Panc1 (cell line): ENCODE results near the gene SMOC2. TPM values are rescaled to one million over a fixed set of nuclear protein-coding genes. Genes with fewer than 3 reads are reported as not detected.

Source experiments
- ATAC-seq: fragments of 200-7000 bp; cut with Tn5 transposase; 2 replicates; pipeline ENCODE4 v1.9.1; 2020; ENCODE audit warnings: mild to moderate bottlenecking, moderate library complexity
- BruUV-seq: library from RNA; stranded (reverse); fragments of 400-500 nt; replicated peaks from 2 replicates; lab custom pipeline; 2021; lab: Mats Ljungman, UMichigan
- CTCF ChIA-PET: fragments of 300-600 bp; sonication (Branson Sonifier 250); formaldehyde crosslinking; loops from one replicate; lab custom pipeline; 2022; ENCODE audit warnings: antibody characterized with exemption; lab: Charles Lee
- POLR2A ChIA-PET: fragments of 300-600 bp; sonication (Branson Sonifier 250); formaldehyde crosslinking; loops from one replicate; lab custom pipeline; 2022; ENCODE audit warnings: antibody characterized with exemption; lab: Charles Lee
- DNase-seq: peaks from one replicate; pipeline ENCODE4 v3.0.0-alpha.2; 2010; ENCODE audit warnings: low read depth, low spot score
- H3K27ac ChIP-seq: 2 replicates; pipeline ENCODE4 v1.5.1; 2011; ENCODE audit warnings: mild to moderate bottlenecking, low read length, inconsistent platforms
- H3K27me3 ChIP-seq: fragments of 200-500 bp; sonication (Bioruptor generic); 2 replicates; pipeline ENCODE4 v1.6.0; 2014; ENCODE audit warnings: low read length, inconsistent platforms; ENCODE audit not compliant: control insufficient read depth, insufficient read depth
- H3K36me3 ChIP-seq: fragments of 200-500 bp; sonication (Bioruptor generic); 2 replicates; pipeline ENCODE4 v1.5.1; 2014; ENCODE audit warnings: inconsistent platforms, mild to moderate bottlenecking, low read length, moderate library complexity; ENCODE audit not compliant: control insufficient read depth, insufficient read depth
- H3K4me1 ChIP-seq: 2 replicates; pipeline ENCODE4 v1.5.1; 2011; ENCODE audit warnings: inconsistent platforms, mild to moderate bottlenecking, low read length, moderate library complexity; ENCODE audit not compliant: control insufficient read depth, insufficient read depth
- H3K4me3 ChIP-seq, 2 experiments: 2 replicates each; pipeline ENCODE4 v1.5.1; 2011 to 2012; ENCODE audit warnings: low read depth in 2 of 2, low read length in 2 of 2, mild to moderate bottlenecking in 2 of 2, inconsistent platforms in 1 of 2, moderate library complexity in 1 of 2
- H3K9me3 ChIP-seq: fragments of 200-500 bp; sonication (Bioruptor generic); 2 replicates; pipeline ENCODE4 v1.5.1; 2014; ENCODE audit warnings: low read depth, mild to moderate bottlenecking, inconsistent platforms, low read length, moderate library complexity; ENCODE audit not compliant: control insufficient read depth, insufficient read depth
- POLR2AphosphoS5 ChIP-seq: IDR thresholded peaks from 2 replicates; pipeline ENCODE4 v1.6.1; 2012; ENCODE audit warnings: mild to moderate bottlenecking, low read depth, low read length, moderate library complexity
- SIN3A ChIP-seq: IDR thresholded peaks from 2 replicates; pipeline ENCODE4 v1.6.1; 2012; ENCODE audit warnings: low read depth, mild to moderate bottlenecking, low read length, moderate library complexity, borderline replicate concordance; ENCODE audit not compliant: insufficient read depth
- TCF7L2 ChIP-seq: IDR thresholded peaks from 2 replicates; pipeline ENCODE4 v1.6.1; 2011; ENCODE audit warnings: mild to moderate bottlenecking, low read depth, low read length, inconsistent platforms
- in situ Hi-C: cut with HindIII; loops from 2 replicates; pipeline ENCODE4 v1.10.0; 2016; ENCODE audit warnings: low sequenced_read_pairs, low pct_unique_long_range_greater_than_20kb
- intact Hi-C: fragments of 100-400 bp; cut with micrococcal nuclease; formaldehyde crosslinking; loops from one replicate; pipeline ENCODE4 v1.10.0; 2022; ENCODE audit not compliant: unreplicated experiment
- total RNA-seq: library from RNA; stranded (reverse); gene quantifications from one replicate; pipeline ENCODE4 v1.2.1, GENCODE V29; 2021; ENCODE audit not compliant: unreplicated experiment
- TF ChIP-seq, protein P1 (sequence below), 2 experiments: IDR thresholded peaks; 2 replicates each; pipeline ENCODE4 v1.6.1; 2011 to 2012; ENCODE audit warnings: low read depth in 2 of 2, control low read depth in 1 of 2, low read length in 1 of 2, mild to moderate bottlenecking in 1 of 2, moderate library complexity in 1 of 2; ENCODE audit not compliant: insufficient read depth in 1 of 2
- TF ChIP-seq, protein P2 (sequence below): fragments of 450-650 bp; IDR thresholded peaks from 2 replicates; pipeline ENCODE4 v1.5.1; 2017; ENCODE audit warnings: mild to moderate bottlenecking

Gene SMOC2
- total RNA-seq, 1 experiment from 2014 or later: 0.13 TPM

DNA sequence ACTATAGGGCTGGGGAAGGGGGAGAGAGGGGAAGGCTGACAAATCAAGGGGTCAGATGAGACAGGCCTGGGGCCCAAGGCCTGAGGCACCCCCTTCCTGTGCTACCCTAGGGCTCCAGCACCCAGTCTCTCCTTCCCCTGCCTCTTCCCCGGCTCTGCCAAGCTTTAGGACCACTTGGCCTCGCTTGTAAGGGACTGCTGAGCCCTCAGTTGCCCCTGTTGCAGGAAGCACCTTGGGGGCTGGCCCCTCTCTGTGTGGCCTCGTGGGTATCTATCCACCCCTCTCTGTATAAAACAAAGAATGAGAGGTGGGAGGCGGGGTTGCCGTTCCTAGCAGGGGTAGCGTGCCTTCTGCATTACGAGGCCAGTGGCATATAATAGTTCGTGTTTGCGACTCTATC is 21.4 kb upstream of the SMOC2 start:
- Histone ChIP-seq H3K27ac (no peak overlapping the region), H3K36me3 (no peaks in the 10 kb centered on the region), H3K4me3 (no peak overlapping the region), H3K4me1 (no peaks in the 10 kb centered on the region), H3K27me3 (peaks cover 17% of the 10 kb centered on the region), H3K9me3 (no peaks in the 10 kb centered on the region)
- TF ChIP-seq SIN3A (no peak), POLR2AphosphoS5 (no peak)
- TF ChIP-seq, protein P1, sequence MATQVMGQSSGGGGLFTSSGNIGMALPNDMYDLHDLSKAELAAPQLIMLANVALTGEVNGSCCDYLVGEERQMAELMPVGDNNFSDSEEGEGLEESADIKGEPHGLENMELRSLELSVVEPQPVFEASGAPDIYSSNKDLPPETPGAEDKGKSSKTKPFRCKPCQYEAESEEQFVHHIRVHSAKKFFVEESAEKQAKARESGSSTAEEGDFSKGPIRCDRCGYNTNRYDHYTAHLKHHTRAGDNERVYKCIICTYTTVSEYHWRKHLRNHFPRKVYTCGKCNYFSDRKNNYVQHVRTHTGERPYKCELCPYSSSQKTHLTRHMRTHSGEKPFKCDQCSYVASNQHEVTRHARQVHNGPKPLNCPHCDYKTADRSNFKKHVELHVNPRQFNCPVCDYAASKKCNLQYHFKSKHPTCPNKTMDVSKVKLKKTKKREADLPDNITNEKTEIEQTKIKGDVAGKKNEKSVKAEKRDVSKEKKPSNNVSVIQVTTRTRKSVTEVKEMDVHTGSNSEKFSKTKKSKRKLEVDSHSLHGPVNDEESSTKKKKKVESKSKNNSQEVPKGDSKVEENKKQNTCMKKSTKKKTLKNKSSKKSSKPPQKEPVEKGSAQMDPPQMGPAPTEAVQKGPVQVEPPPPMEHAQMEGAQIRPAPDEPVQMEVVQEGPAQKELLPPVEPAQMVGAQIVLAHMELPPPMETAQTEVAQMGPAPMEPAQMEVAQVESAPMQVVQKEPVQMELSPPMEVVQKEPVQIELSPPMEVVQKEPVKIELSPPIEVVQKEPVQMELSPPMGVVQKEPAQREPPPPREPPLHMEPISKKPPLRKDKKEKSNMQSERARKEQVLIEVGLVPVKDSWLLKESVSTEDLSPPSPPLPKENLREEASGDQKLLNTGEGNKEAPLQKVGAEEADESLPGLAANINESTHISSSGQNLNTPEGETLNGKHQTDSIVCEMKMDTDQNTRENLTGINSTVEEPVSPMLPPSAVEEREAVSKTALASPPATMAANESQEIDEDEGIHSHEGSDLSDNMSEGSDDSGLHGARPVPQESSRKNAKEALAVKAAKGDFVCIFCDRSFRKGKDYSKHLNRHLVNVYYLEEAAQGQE (IDR thresholded peaks at IDR 0.05; ENCODE audit: insufficient read depth in 1 of 2, low read depth in 2 of 2, low read length in 1 of 2): no peak
- ATAC-seq (no peak), DNase-seq (no peak)
- in situ Hi-C loops (no loop called here), intact Hi-C loops (no loop called here)
- CTCF ChIA-PET: no interaction called here
- POLR2A ChIA-PET: no interaction called here
- BruUV-seq: no TSS peak

DNA sequence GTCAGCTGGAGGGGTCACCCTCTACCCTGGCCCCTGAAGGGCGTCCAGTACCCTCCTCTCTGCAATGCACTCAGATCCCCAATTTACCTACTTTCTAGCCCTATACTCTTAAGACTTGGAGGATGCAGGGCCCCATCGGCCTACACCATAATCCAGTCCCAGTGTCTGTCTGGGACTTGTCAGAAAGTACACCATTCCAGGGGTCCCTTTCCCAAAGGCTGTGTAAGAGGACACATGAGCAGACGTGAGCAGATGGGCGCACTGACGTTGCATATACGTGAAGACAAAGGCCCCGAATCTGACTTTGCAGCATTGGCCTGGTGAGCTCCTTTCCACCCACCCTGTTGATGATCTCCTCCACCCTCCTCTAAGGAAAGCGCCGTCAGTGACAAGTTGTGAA is 20.9 kb upstream of the SMOC2 start:
- H3K27ac ChIP-seq: no peak overlapping the region
- intact Hi-C loops: no loop called here
- no peaks in the 10 kb centered on the region for H3K9me3 ChIP-seq
- DNase-seq (no peak), ATAC-seq (no peak)
- no peaks in the 10 kb centered on the region for H3K36me3 ChIP-seq
- H3K27me3 ChIP-seq: peaks cover 17% of the 10 kb centered on the region
- in situ Hi-C loops: no loop called here
- TF ChIP-seq, protein P1 (IDR thresholded peaks at IDR 0.05; ENCODE audit: insufficient read depth in 1 of 2, low read depth in 2 of 2, low read length in 1 of 2): no peak
- TF ChIP-seq SIN3A: no peak
- no peak for TF ChIP-seq POLR2AphosphoS5
- TF ChIP-seq, protein P2, sequence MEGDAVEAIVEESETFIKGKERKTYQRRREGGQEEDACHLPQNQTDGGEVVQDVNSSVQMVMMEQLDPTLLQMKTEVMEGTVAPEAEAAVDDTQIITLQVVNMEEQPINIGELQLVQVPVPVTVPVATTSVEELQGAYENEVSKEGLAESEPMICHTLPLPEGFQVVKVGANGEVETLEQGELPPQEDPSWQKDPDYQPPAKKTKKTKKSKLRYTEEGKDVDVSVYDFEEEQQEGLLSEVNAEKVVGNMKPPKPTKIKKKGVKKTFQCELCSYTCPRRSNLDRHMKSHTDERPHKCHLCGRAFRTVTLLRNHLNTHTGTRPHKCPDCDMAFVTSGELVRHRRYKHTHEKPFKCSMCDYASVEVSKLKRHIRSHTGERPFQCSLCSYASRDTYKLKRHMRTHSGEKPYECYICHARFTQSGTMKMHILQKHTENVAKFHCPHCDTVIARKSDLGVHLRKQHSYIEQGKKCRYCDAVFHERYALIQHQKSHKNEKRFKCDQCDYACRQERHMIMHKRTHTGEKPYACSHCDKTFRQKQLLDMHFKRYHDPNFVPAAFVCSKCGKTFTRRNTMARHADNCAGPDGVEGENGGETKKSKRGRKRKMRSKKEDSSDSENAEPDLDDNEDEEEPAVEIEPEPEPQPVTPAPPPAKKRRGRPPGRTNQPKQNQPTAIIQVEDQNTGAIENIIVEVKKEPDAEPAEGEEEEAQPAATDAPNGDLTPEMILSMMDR: no peak
- TF ChIP-seq TCF7L2: no peak
- CTCF ChIA-PET: no interaction called here
- no peaks in the 10 kb centered on the region for H3K4me1 ChIP-seq
- POLR2A ChIA-PET: no interaction called here
- no peak overlapping the region for H3K4me3 ChIP-seq
- BruUV-seq: no TSS peak
